Endothelial cell of umbilical vein (primary cell): Measurements from ENCODE around the gene CCNYL1. TPM values are rescaled to one million over a fixed set of nuclear protein-coding genes. Genes with fewer than 3 reads are reported as not detected.

ENCODE experiments used
- BruUV-seq: library from RNA; stranded (reverse); fragments of 400-500 nt; replicated peaks from 2 replicates; lab custom pipeline; 2021; lab: Mats Ljungman, UMichigan
- CTCF ChIA-PET: fragments of 300-600, 350-600 bp; sonication (Branson Sonifier 250); formaldehyde crosslinking; loops from one replicate; lab custom pipeline; 2021; ENCODE audit warnings: antibody characterized with exemption, inconsistent platforms; lab: Charles Lee
- POLR2A ChIA-PET: fragments of 300-600, 350-600 bp; sonication (Branson Sonifier 250); formaldehyde crosslinking; loops from one replicate; lab custom pipeline; 2021; ENCODE audit warnings: antibody characterized with exemption, inconsistent platforms; lab: Charles Lee
- DNase-seq: peaks from one replicate; pipeline ENCODE4 v3.0.0-alpha.2; 2011; ENCODE audit warnings: low read depth, low spot score
- FAIRE-seq: peaks from 2 replicates; lab custom pipeline; 2011; peaks lifted over from hg19 to GRCh38; lab: Jason Lieb, UNC
- H2AFZ ChIP-seq: 2 replicates; pipeline ENCODE4 v1.6.0; 2012; ENCODE audit warnings: low read depth, low read length, control low read depth, inconsistent platforms
- H3K27ac ChIP-seq: 2 replicates; pipeline ENCODE4 v1.5.1; 2011; ENCODE audit warnings: low read depth, mild to moderate bottlenecking, control low read depth, low read length, moderate library complexity; ENCODE audit not compliant: insufficient read depth
- H3K27me3 ChIP-seq, 2 experiments: 2 replicates each; pipeline versions ENCODE4 v1.6.0 to v1.6.1; 2011; ENCODE audit warnings: low read length in 2 of 2, mixed read lengths in 1 of 2; ENCODE audit not compliant: control insufficient read depth in 2 of 2, insufficient read depth in 2 of 2
- H3K36me3 ChIP-seq, 2 experiments: 2 replicates in 1 of 2; 3 replicates in 1 of 2; pipeline ENCODE4 v1.5.1; 2011; ENCODE audit warnings: low read length in 2 of 2, mild to moderate bottlenecking in 1 of 2, moderate library complexity in 1 of 2; ENCODE audit not compliant: control insufficient read depth in 2 of 2, insufficient read depth in 2 of 2; ENCODE audit errors: extremely low read depth in 1 of 2
- H3K4me1 ChIP-seq: 3 replicates; pipeline ENCODE4 v1.5.1; 2011; ENCODE audit warnings: mild to moderate bottlenecking, low read length; ENCODE audit not compliant: control insufficient read depth, insufficient read depth; ENCODE audit errors: extremely low read depth
- H3K4me2 ChIP-seq: 2 replicates; pipeline ENCODE4 v1.6.1; 2011; ENCODE audit warnings: low read length, control low read depth, mixed read lengths; ENCODE audit not compliant: insufficient read depth
- H3K4me3 ChIP-seq, 3 experiments: fragments of 200-600 bp in 1 of 3; sonication (generic), shearing (Covaris generic) in 1 of 3; replicated peaks in 1 of 3; 2 replicates each; pipeline ENCODE4 v1.5.1; 2011 to 2016; ENCODE audit warnings: control low read depth in 3 of 3, low read length in 3 of 3, mild to moderate bottlenecking in 2 of 3, inconsistent platforms in 1 of 3, low read depth in 1 of 3, moderate library complexity in 1 of 3; ENCODE audit not compliant: insufficient read depth in 1 of 3
- H3K79me2 ChIP-seq: 2 replicates; pipeline ENCODE4 v1.6.0; 2012; ENCODE audit warnings: low read length, inconsistent platforms; ENCODE audit not compliant: control insufficient read depth, insufficient read depth
- H3K9ac ChIP-seq: replicated peaks from 2 replicates; pipeline ENCODE3; 2011; ENCODE audit warnings: low read length, control low read depth; ENCODE audit not compliant: insufficient read depth; ENCODE audit errors: extremely low read depth
- H3K9me1 ChIP-seq: replicated peaks from 3 replicates; pipeline ENCODE4 v1.6.0; 2011; ENCODE audit warnings: mild to moderate bottlenecking, low read length; ENCODE audit not compliant: control insufficient read depth, insufficient read depth; ENCODE audit errors: extremely low read depth
- H3K9me3 ChIP-seq: replicated peaks from 2 replicates; pipeline ENCODE4 v1.5.1; 2012; ENCODE audit warnings: low read length, inconsistent platforms; ENCODE audit not compliant: control insufficient read depth, insufficient read depth
- H4K20me1 ChIP-seq: replicated peaks from 2 replicates; pipeline ENCODE3; 2011; ENCODE audit warnings: mild to moderate bottlenecking, low read length; ENCODE audit not compliant: control insufficient read depth, insufficient read depth; ENCODE audit errors: extremely low read depth
- EZH2 ChIP-seq: IDR thresholded peaks from 2 replicates; pipeline ENCODE4 v1.6.1; 2012; ENCODE audit warnings: borderline replicate concordance, low read depth, mild to moderate bottlenecking, moderate library complexity, low read length, inconsistent platforms; ENCODE audit not compliant: severe bottlenecking
- FOS ChIP-seq: IDR thresholded peaks from 2 replicates; pipeline ENCODE4 v1.6.1; 2011; ENCODE audit warnings: mild to moderate bottlenecking, low read length, moderate library complexity, borderline replicate concordance; ENCODE audit not compliant: insufficient read depth
- GATA2 ChIP-seq: IDR thresholded peaks from 2 replicates; pipeline ENCODE4 v1.7.0; 2011; ENCODE audit warnings: low read depth, mild to moderate bottlenecking, moderate library complexity, mixed read lengths, low read length; ENCODE audit not compliant: insufficient read length, insufficient read depth
- JUN ChIP-seq: IDR thresholded peaks from 2 replicates; pipeline ENCODE4 v1.6.1; 2011; ENCODE audit warnings: borderline replicate concordance, low read depth; ENCODE audit not compliant: insufficient read length, insufficient read depth
- MAX ChIP-seq: IDR thresholded peaks from 2 replicates; pipeline ENCODE4 v1.6.1; 2011; ENCODE audit not compliant: insufficient read depth, insufficient read length
- MYC ChIP-seq: IDR thresholded peaks from one replicate; pipeline ENCODE4 v1.6.1; 2011; ENCODE audit warnings: mild to moderate bottlenecking, low read depth, low read length
- POLR2A ChIP-seq: IDR thresholded peaks from 2 replicates; pipeline ENCODE4 v1.6.1; 2012; ENCODE audit warnings: low read depth, mild to moderate bottlenecking, control low read depth, low read length
- dilution Hi-C: fragments of 300-500 bp; cut with MboI; formaldehyde crosslinking; loops from one replicate; pipeline ENCODE4 v1.15.0; 2019; ENCODE audit warnings: low sequenced_read_pairs; ENCODE audit not compliant: extremely low pct_ligation_motif_present
- intact Hi-C: fragments of 100-400 bp; cut with micrococcal nuclease; formaldehyde crosslinking; loops from one replicate; pipeline ENCODE4 v1.10.0; 2022
- polyA plus RNA-seq, 4 experiments: library from polyadenylated mRNA; depleted of rRNA in 3 of 4; stranded (reverse) in 3 of 4; unstranded in 1 of 4; fragments of >200 nt; gene quantifications; 2 replicates each; pipeline versions ENCODE4 v1.2.1 to v1.2.3, GENCODE V29; 2011 to 2012; ENCODE audit warnings: missing spikeins in 1 of 4
- total RNA-seq: library from RNA; stranded (reverse); gene quantifications from 2 replicates; pipeline ENCODE4 v1.2.3, GENCODE V29; 2021
- TF ChIP-seq, protein P1 (sequence below), 2 donors: IDR thresholded peaks; 1 replicate in 1 of 2; 2 replicates in 1 of 2; pipeline ENCODE4 v1.5.1; 2011; ENCODE audit warnings: low read length in 2 of 2, mild to moderate bottlenecking in 2 of 2, moderate library complexity in 2 of 2, control low read depth in 1 of 2, inconsistent platforms in 1 of 2, low read depth in 1 of 2; ENCODE audit not compliant: insufficient read depth in 1 of 2; ENCODE audit errors: extremely low read depth in 1 of 2

Gene CCNYL1
- total and polyA plus RNA-seq, 2 donors (not counting 3 experiments of a cell fraction or from before 2014, with no cell fraction given), result 15.2 to 49.3 TPM

DNA sequence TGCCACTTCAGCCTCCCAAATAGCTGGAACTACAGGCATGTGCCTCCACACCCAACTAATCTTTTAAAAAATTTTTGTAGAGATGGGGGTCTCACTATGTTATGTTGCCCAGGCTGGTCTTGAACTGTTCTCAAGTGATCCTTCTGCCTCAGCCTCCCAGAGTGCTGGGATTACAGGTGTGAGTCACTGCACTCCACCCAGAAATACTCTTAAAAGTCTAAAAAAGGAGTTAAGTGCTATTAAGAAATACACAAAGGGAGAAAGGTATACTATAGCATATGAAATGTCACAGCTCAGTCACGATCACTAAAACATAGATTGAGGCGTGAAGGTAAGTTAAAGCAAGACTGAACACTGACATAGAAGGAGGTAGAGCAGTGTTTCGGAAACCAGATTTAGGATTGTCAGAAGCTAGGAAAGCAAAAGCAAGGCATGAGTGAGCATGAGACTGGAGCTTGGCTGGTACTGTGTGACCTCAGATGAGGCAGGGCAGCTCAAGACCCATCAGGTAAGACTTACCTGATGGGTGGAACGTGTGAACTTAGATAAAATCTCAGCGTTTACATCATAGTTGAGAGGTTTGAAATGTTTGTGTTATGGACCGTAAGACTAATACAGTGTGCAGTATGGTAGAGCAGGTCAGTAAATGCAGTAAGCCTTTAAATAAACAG, 9.2 kb downstream of the CCNYL1 start:
- POLR2A ChIA-PET, result no interaction called here
- CTCF ChIA-PET, result interaction anchor here (0.7 to 3.0 kb wide), 4 partner anchors 9 to 95 kb away, joined by 3 to 9 read pairs (median 4); partner anchors contain the start of genes CCNYL1 and METTL21A
- peaks cover 2% of the 10 kb centered on the region for H3K4me1 ChIP-seq
- H4K20me1 ChIP-seq, result no peaks in the 10 kb centered on the region
- BruUV-seq, result no TSS peak
- H2AFZ ChIP-seq, result no peak overlapping the region
- H3K4me3 ChIP-seq, result no peak overlapping the region
- H3K4me2 ChIP-seq, result no peak overlapping the region
- no peak overlapping the region for H3K27ac ChIP-seq
- dilution Hi-C loops (no loop called here), intact Hi-C loops (loop anchor here (10.0 kb wide), 1 partner anchor 916 kb away; no protein-coding TSS in a partner anchor)
- H3K36me3 ChIP-seq, result peaks cover under 1 to 3% of the 10 kb centered on the region in 2 experiments
- H3K9me1 ChIP-seq, result no peaks in the 10 kb centered on the region
- TF ChIP-seq MAX (no peak), FOS (no peak), JUN (no peak), EZH2 (no peak), POLR2A (no peak), GATA2 (no peak), MYC (no peak)
- TF ChIP-seq, protein P1, sequence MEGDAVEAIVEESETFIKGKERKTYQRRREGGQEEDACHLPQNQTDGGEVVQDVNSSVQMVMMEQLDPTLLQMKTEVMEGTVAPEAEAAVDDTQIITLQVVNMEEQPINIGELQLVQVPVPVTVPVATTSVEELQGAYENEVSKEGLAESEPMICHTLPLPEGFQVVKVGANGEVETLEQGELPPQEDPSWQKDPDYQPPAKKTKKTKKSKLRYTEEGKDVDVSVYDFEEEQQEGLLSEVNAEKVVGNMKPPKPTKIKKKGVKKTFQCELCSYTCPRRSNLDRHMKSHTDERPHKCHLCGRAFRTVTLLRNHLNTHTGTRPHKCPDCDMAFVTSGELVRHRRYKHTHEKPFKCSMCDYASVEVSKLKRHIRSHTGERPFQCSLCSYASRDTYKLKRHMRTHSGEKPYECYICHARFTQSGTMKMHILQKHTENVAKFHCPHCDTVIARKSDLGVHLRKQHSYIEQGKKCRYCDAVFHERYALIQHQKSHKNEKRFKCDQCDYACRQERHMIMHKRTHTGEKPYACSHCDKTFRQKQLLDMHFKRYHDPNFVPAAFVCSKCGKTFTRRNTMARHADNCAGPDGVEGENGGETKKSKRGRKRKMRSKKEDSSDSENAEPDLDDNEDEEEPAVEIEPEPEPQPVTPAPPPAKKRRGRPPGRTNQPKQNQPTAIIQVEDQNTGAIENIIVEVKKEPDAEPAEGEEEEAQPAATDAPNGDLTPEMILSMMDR (IDR thresholded peaks at IDR 0.05; ENCODE audit: extremely low read depth in 1 of 2, insufficient read depth in 1 of 2, low read depth in 1 of 2, low read length in 2 of 2), result no peak
- no peak for FAIRE-seq
- no peaks in the 10 kb centered on the region for H3K9me3 ChIP-seq
- no peak for DNase-seq
- H3K27me3 ChIP-seq, result no peaks in the 10 kb centered on the region
- H3K9ac ChIP-seq, result no peak overlapping the region
- H3K79me2 ChIP-seq, result peaks cover 27% of the 10 kb centered on the region
